Measurements from ENCODE around the gene SUGCT.
"Not testable (repeated sequence)": the region's sequence is repeated elsewhere in the genome, so short reads cannot be mapped to it uniquely, and the experiment has no call there.

Gene SUGCT

GRCh38 chr7:40199076-40199802, 64.4 kb downstream of the SUGCT start:
- Mint-ChIP-seq H3K27ac (no peak overlapping the region), H3K4me3 (no peak overlapping the region), H3K27me3 (ENCODE audit: low read depth) (peaks cover 11% of the 10 kb centered on the region), H3K36me3 (ENCODE audit: low read depth) (no peaks in the 10 kb centered on the region), H3K9me3 (no peaks in the 10 kb centered on the region), H3K4me1 (ENCODE audit: low read depth) (no peaks in the 10 kb centered on the region)
- DNase-seq (ENCODE audit: low spot score) = no peak

GRCh38 chr7:40200791-40201190, 66.0 kb downstream of the SUGCT start:
- H3K27ac Mint-ChIP-seq = no peak overlapping the region
- no peaks in the 10 kb centered on the region for H3K9me3 Mint-ChIP-seq
- H3K4me3 Mint-ChIP-seq = no peak overlapping the region
- no peaks in the 10 kb centered on the region for H3K4me1 Mint-ChIP-seq (ENCODE audit: low read depth)
- H3K27me3 Mint-ChIP-seq (ENCODE audit: low read depth) = peaks cover 11% of the 10 kb centered on the region
- no peak for DNase-seq (ENCODE audit: low spot score)
- no peaks in the 10 kb centered on the region for H3K36me3 Mint-ChIP-seq (ENCODE audit: low read depth)

- H3K36me3 Mint-ChIP-seq (ENCODE audit: low read depth) = no peaks in the 10 kb centered on the region
- H3K27me3 Mint-ChIP-seq (ENCODE audit: low read depth) = peaks cover 11% of the 10 kb centered on the region
- no peak overlapping the region for H3K4me3 Mint-ChIP-seq
- no peaks in the 10 kb centered on the region for H3K4me1 Mint-ChIP-seq (ENCODE audit: low read depth)
- no peak overlapping the region for H3K27ac Mint-ChIP-seq
- DNase-seq (ENCODE audit: low spot score) = no peak
- H3K9me3 Mint-ChIP-seq = no peaks in the 10 kb centered on the region
Measured at GRCh38 chr7:40202851-40203250, 68.0 kb downstream of the SUGCT start.

- Mint-ChIP-seq H3K27me3 (ENCODE audit: low read depth) (peaks cover 11% of the 10 kb centered on the region), H3K36me3 (ENCODE audit: low read depth) (no peaks in the 10 kb centered on the region), H3K4me3 (no peak overlapping the region), H3K4me1 (ENCODE audit: low read depth) (no peaks in the 10 kb centered on the region), H3K27ac (no peak overlapping the region), H3K9me3 (no peaks in the 10 kb centered on the region)
- no peak for DNase-seq (ENCODE audit: low spot score)
Measured at GRCh38 chr7:40204581-40204980, 69.8 kb downstream of the SUGCT start.

- no peaks in the 10 kb centered on the region for H3K36me3 Mint-ChIP-seq (ENCODE audit: low read depth)
- H3K4me3 Mint-ChIP-seq = no peak overlapping the region
- H3K4me1 Mint-ChIP-seq (ENCODE audit: low read depth) = no peaks in the 10 kb centered on the region
- H3K9me3 Mint-ChIP-seq = no peaks in the 10 kb centered on the region
- H3K27ac Mint-ChIP-seq = no peak overlapping the region
- DNase-seq (ENCODE audit: low spot score) = no peak
- H3K27me3 Mint-ChIP-seq (ENCODE audit: low read depth) = peaks cover 6% of the 10 kb centered on the region
Measured at GRCh38 chr7:40205992-40206391, 71.2 kb downstream of the SUGCT start.

GRCh38 chr7:40211276-40212003, 76.6 kb downstream of the SUGCT start:
- H3K4me3 Mint-ChIP-seq = no peak overlapping the region

GRCh38 chr7:40213291-40213690, 78.5 kb downstream of the SUGCT start:
- Mint-ChIP-seq H3K9me3 (no peaks in the 10 kb centered on the region), H3K27me3 (ENCODE audit: low read depth) (no peaks in the 10 kb centered on the region), H3K27ac (no peak overlapping the region), H3K4me3 (no peak overlapping the region), H3K36me3 (ENCODE audit: low read depth) (no peaks in the 10 kb centered on the region), H3K4me1 (ENCODE audit: low read depth) (no peaks in the 10 kb centered on the region)
- DNase-seq (ENCODE audit: low spot score) = no peak

More at GRCh38 chr7:40211276-40212003, 76.6 kb downstream of the SUGCT start:
- Mint-ChIP-seq H3K4me1 (ENCODE audit: low read depth) (no peaks in the 10 kb centered on the region), H3K36me3 (ENCODE audit: low read depth) (no peaks in the 10 kb centered on the region), H3K27me3 (ENCODE audit: low read depth) (no peaks in the 10 kb centered on the region), H3K9me3 (no peaks in the 10 kb centered on the region), H3K27ac (no peak overlapping the region)
- DNase-seq (ENCODE audit: low spot score) = no peak

GRCh38 chr7:40213856-40214255, 79.1 kb downstream of the SUGCT start:
- Mint-ChIP-seq H3K4me3 (no peak overlapping the region), H3K4me1 (ENCODE audit: low read depth) (no peaks in the 10 kb centered on the region), H3K27me3 (ENCODE audit: low read depth) (no peaks in the 10 kb centered on the region), H3K9me3 (no peaks in the 10 kb centered on the region), H3K27ac (no peak overlapping the region), H3K36me3 (ENCODE audit: low read depth) (no peaks in the 10 kb centered on the region)
- DNase-seq (ENCODE audit: low spot score) = no peak

GRCh38 chr7:40218612-40219011, 83.8 kb downstream of the SUGCT start:
- H3K36me3 Mint-ChIP-seq (ENCODE audit: low read depth); H3K4me3 Mint-ChIP-seq; H3K27me3 Mint-ChIP-seq (ENCODE audit: low read depth); H3K9me3 Mint-ChIP-seq; DNase-seq (ENCODE audit: low spot score); H3K4me1 Mint-ChIP-seq (ENCODE audit: low read depth); H3K27ac Mint-ChIP-seq: not testable (repeated sequence)

- Mint-ChIP-seq H3K4me3 (no peak overlapping the region), H3K36me3 (ENCODE audit: low read depth) (no peaks in the 10 kb centered on the region), H3K27ac (no peak overlapping the region), H3K9me3 (no peaks in the 10 kb centered on the region), H3K27me3 (ENCODE audit: low read depth) (no peaks in the 10 kb centered on the region), H3K4me1 (ENCODE audit: low read depth) (no peaks in the 10 kb centered on the region)
- no peak for DNase-seq (ENCODE audit: low spot score)
Measured at GRCh38 chr7:40219917-40220316, 85.1 kb downstream of the SUGCT start.

- Mint-ChIP-seq H3K4me3 (no peak overlapping the region), H3K36me3 (ENCODE audit: low read depth) (no peaks in the 10 kb centered on the region), H3K27me3 (ENCODE audit: low read depth) (no peaks in the 10 kb centered on the region), H3K9me3 (no peaks in the 10 kb centered on the region), H3K4me1 (ENCODE audit: low read depth) (no peaks in the 10 kb centered on the region), H3K27ac (no peak overlapping the region)
- DNase-seq (ENCODE audit: low spot score) = no peak
Measured at GRCh38 chr7:40220421-40220911, 85.7 kb downstream of the SUGCT start.

GRCh38 chr7:40221836-40222235, 87.0 kb downstream of the SUGCT start:
- H3K27me3 Mint-ChIP-seq (ENCODE audit: low read depth) = no peaks in the 10 kb centered on the region
- H3K36me3 Mint-ChIP-seq (ENCODE audit: low read depth) = no peaks in the 10 kb centered on the region
- H3K9me3 Mint-ChIP-seq = no peaks in the 10 kb centered on the region
- no peak overlapping the region for H3K4me3 Mint-ChIP-seq
- H3K4me1 Mint-ChIP-seq (ENCODE audit: low read depth) = no peaks in the 10 kb centered on the region
- no peak overlapping the region for H3K27ac Mint-ChIP-seq
- no peak for DNase-seq (ENCODE audit: low spot score)

GRCh38 chr7:40223451-40224127, 88.8 kb downstream of the SUGCT start:
- no peak for DNase-seq (ENCODE audit: low spot score)
- Mint-ChIP-seq H3K27ac (no peak overlapping the region), H3K4me3 (no peak overlapping the region), H3K9me3 (no peaks in the 10 kb centered on the region), H3K36me3 (ENCODE audit: low read depth) (no peaks in the 10 kb centered on the region), H3K27me3 (ENCODE audit: low read depth) (no peaks in the 10 kb centered on the region), H3K4me1 (ENCODE audit: low read depth) (no peaks in the 10 kb centered on the region)

- Mint-ChIP-seq H3K27ac (no peak overlapping the region), H3K27me3 (ENCODE audit: low read depth) (no peaks in the 10 kb centered on the region), H3K4me3 (no peak overlapping the region), H3K4me1 (ENCODE audit: low read depth) (no peaks in the 10 kb centered on the region), H3K9me3 (no peaks in the 10 kb centered on the region), H3K36me3 (ENCODE audit: low read depth) (no peaks in the 10 kb centered on the region)
- DNase-seq (ENCODE audit: low spot score) = no peak
Measured at GRCh38 chr7:40230101-40230500, 95.3 kb downstream of the SUGCT start.

Measured in T-helper 2 cell treated with Interferon-gamma antibody and Interleukin-4, amounts not matched to agents 5 μg/mL and 100 μg/mL, for 36 hours (primary cell).